NCI-H1092 (cell line): ENCODE results near the gene PIWIL1.

Experiments used
- DNase-seq: peaks from one replicate; lab custom pipeline; 2025; lab: John Stamatoyannopoulos, UW

PIWIL1 gene

GRCh38 chr12:130336723-130337487, 782 bp upstream of the PIWIL1 start:
- DNase-seq = no peak

GRCh38 chr12:130338794-130339601, 1.3 kb downstream of the PIWIL1 start:
- no peak for DNase-seq

- no peak for DNase-seq
Measured at GRCh38 chr12:130339951-130340350, 2.3 kb downstream of the PIWIL1 start.

- no peak for DNase-seq
Measured at GRCh38 chr12:130342442-130342841, 4.8 kb downstream of the PIWIL1 start.

GRCh38 chr12:130342842-130343241, 5.2 kb downstream of the PIWIL1 start:
- DNase-seq = no peak

- DNase-seq = no peak
Measured at GRCh38 chr12:130344529-130344928, 6.8 kb downstream of the PIWIL1 start.

- DNase-seq = no peak
Measured at GRCh38 chr12:130345292-130345691, 7.6 kb downstream of the PIWIL1 start.

GRCh38 chr12:130347588-130347987, 9.9 kb downstream of the PIWIL1 start:
- DNase-seq = peak; percentile 46

GRCh38 chr12:130350715-130351114, 13.0 kb downstream of the PIWIL1 start:
- no peak for DNase-seq

GRCh38 chr12:130351326-130351725, 13.6 kb downstream of the PIWIL1 start:
- no peak for DNase-seq

GRCh38 chr12:130353081-130353480, 15.4 kb downstream of the PIWIL1 start:
- no peak for DNase-seq

- no peak for DNase-seq
Measured at GRCh38 chr12:130354407-130354806, 16.7 kb downstream of the PIWIL1 start.

GRCh38 chr12:130356222-130356621, 18.5 kb downstream of the PIWIL1 start:
- no peak for DNase-seq

- no peak for DNase-seq
Measured at GRCh38 chr12:130357241-130357640, 19.6 kb downstream of the PIWIL1 start.

GRCh38 chr12:130357729-130358330, 20.1 kb downstream of the PIWIL1 start:
- DNase-seq = no peak

GRCh38 chr12:130362060-130362459, 24.4 kb downstream of the PIWIL1 start:
- no peak for DNase-seq

GRCh38 chr12:130364578-130364977, 26.9 kb downstream of the PIWIL1 start:
- DNase-seq = no peak

- DNase-seq = no peak
Measured at GRCh38 chr12:130366159-130366558, 28.5 kb downstream of the PIWIL1 start.

GRCh38 chr12:130367003-130367402, 29.3 kb downstream of the PIWIL1 start:
- no peak for DNase-seq

- no peak for DNase-seq
Measured at GRCh38 chr12:130367523-130367922, 29.8 kb downstream of the PIWIL1 start.

- DNase-seq = no peak
Measured at GRCh38 chr12:130369816-130370215, 32.1 kb downstream of the PIWIL1 start.

GRCh38 chr12:130371296-130371695, 33.6 kb downstream of the PIWIL1 start:
- no peak for DNase-seq

- DNase-seq = no peak
Measured at GRCh38 chr12:130372936-130373335, 35.2 kb downstream of the PIWIL1 start.
